T-helper 17 cell (primary cell): Measurements from ENCODE around the gene OLIG2. TPM values are rescaled to one million over a fixed set of nuclear protein-coding genes. Genes with fewer than 3 reads are reported as not detected.

Experiments used
- ATAC-seq: fragments of 150-1000 bp; cut with Tn5 transposase; 2 replicates; pipeline ENCODE4 v1.10.0; 2021; ENCODE audit warnings: mild to moderate bottlenecking, moderate library complexity
- DNase-seq, 3 donors: peaks; one replicate each; pipeline versions ENCODE4 v3.0.0 to v3.0.0-alpha.2; 2020 to 2021
- H3K9me3 ChIP-seq: one replicate; pipeline ENCODE4 v1.7.0; 2013; ENCODE audit warnings: low read length, mild to moderate bottlenecking; ENCODE audit not compliant: control insufficient read depth, poor library complexity, severe bottlenecking
- H3K27ac Mint-ChIP-seq: one replicate; pipeline ENCODE4 v1.8.0; 2022; ENCODE audit warnings: mild to moderate bottlenecking, moderate library complexity, mixed read lengths
- H3K27me3 Mint-ChIP-seq: one replicate; pipeline ENCODE4 v1.8.0; 2022; ENCODE audit warnings: mixed read lengths
- H3K36me3 Mint-ChIP-seq: one replicate; pipeline ENCODE4 v1.8.0; 2022; ENCODE audit warnings: low read depth, mixed read lengths
- H3K4me1 Mint-ChIP-seq: one replicate; pipeline ENCODE4 v1.8.0; 2022; ENCODE audit warnings: mild to moderate bottlenecking, mixed read lengths
- H3K4me3 Mint-ChIP-seq: one replicate; pipeline ENCODE4 v1.8.0; 2022; ENCODE audit warnings: mild to moderate bottlenecking, moderate library complexity, mixed read lengths
- total RNA-seq, 4 donors: library from RNA in 2 of 4; stranded (reverse) in 2 of 4; gene quantifications; one replicate each; pipeline ENCODE4 v1.2.3 and lab custom pipeline; 2022 to 2026

OLIG2 gene
- total RNA-seq, 2 donors from 2014 or later: not detected

DNA sequence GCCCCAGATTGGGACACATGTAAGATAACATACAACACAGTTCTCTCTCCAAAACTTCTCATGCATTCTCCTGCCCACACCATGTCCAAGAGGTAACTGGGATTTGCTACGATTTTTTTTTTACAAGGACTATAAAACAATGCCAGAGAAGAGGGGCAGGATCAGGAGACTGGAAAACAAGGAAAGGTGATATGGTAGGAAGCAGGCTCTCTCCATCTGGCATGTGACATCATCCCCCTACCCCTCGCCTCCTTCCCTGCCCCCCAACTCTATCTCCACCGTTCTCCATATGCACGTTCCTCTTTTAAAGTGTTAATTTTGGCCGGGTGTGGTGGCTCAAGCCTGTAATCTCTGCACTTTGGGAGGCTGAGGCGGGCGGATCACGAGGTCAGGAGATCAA lies 20.7 kb downstream of the OLIG2 start:
- H3K27ac Mint-ChIP-seq: no peak overlapping the region
- H3K27me3 Mint-ChIP-seq: peaks cover 75% of the 10 kb centered on the region
- H3K4me1 Mint-ChIP-seq: no peaks in the 10 kb centered on the region
- ATAC-seq: no peak
- peaks cover 4% of the 10 kb centered on the region for H3K36me3 Mint-ChIP-seq
- H3K4me3 Mint-ChIP-seq: no peak overlapping the region
- DNase-seq: no peak
- H3K9me3 ChIP-seq: no peaks in the 10 kb centered on the region

DNA sequence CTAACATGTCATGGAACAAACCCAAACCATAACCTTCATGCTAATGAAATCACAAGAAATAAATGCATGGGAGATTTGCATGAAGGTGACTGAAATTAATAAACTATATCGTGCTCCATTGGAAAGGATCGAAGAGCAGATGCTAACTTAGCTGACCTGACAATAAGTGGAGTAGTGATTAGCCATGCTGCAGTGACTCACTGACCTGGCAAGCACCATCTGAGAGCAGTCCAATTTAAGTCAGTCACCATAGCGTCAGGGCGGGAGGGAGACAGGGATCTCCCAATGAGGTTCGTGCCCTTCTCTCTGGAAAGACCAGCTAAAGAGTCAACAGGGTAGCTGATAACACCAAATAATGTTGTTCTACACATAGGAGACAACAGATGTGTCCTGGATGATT lies 21.5 kb downstream of the OLIG2 start:
- H3K36me3 Mint-ChIP-seq: peaks cover 4% of the 10 kb centered on the region
- H3K4me3 Mint-ChIP-seq: no peak overlapping the region
- no peak for ATAC-seq
- no peaks in the 10 kb centered on the region for H3K9me3 ChIP-seq
- H3K27ac Mint-ChIP-seq: no peak overlapping the region
- peaks cover 72% of the 10 kb centered on the region for H3K27me3 Mint-ChIP-seq
- no peak for DNase-seq
- no peaks in the 10 kb centered on the region for H3K4me1 Mint-ChIP-seq

DNA sequence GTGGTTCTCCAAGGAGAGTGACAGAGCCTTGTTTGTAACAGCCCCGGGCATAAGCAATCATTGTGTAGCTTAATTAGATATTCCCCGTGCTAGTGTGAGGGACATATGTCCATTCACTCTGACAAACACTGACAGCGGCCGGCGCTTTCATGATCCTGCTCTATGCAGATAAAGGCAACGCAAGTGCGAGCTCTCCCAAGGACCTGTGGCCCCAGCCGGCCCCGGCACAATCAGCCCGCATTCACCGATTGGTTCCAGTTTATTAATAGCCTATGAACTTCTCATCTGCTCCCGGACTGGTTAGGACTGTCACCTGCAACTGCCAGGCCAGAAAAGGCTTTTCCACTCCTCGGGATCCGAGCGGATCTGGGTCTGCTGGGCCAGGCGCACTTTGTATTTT lies 26.2 kb downstream of the OLIG2 start:
- DNase-seq (no peak), ATAC-seq (no peak)
- H3K9me3 ChIP-seq: no peaks in the 10 kb centered on the region
- H3K4me3 Mint-ChIP-seq: no peak overlapping the region
- H3K27ac Mint-ChIP-seq: no peak overlapping the region
- H3K36me3 Mint-ChIP-seq: peaks cover 2% of the 10 kb centered on the region
- H3K4me1 Mint-ChIP-seq: no peaks in the 10 kb centered on the region
- H3K27me3 Mint-ChIP-seq: peaks cover 55% of the 10 kb centered on the region

DNA sequence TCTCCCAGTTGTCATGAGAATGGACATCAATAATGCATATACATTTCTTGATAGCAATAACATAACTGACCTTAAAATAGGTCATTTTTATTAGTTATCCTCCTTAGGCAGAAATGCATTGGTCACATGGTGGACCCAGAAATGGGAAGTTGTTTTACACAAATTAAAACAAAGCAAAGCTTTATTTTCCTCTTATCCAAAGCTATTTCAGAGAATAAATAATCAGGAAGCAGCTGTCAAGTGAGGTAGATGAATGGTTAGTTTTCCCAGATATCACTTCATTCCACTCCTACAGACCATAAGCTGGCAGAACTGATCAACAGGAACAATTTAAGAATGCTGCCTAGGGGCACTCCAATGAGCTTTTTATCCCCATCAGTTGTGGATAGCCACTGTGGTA lies 28.2 kb downstream of the OLIG2 start:
- H3K9me3 ChIP-seq: no peaks in the 10 kb centered on the region
- Mint-ChIP-seq H3K27ac (no peak overlapping the region), H3K27me3 (peaks cover 40% of the 10 kb centered on the region), H3K4me1 (peaks cover 2% of the 10 kb centered on the region), H3K4me3 (no peak overlapping the region), H3K36me3 (no peaks in the 10 kb centered on the region)
- DNase-seq: no peak
- ATAC-seq: no peak

DNA sequence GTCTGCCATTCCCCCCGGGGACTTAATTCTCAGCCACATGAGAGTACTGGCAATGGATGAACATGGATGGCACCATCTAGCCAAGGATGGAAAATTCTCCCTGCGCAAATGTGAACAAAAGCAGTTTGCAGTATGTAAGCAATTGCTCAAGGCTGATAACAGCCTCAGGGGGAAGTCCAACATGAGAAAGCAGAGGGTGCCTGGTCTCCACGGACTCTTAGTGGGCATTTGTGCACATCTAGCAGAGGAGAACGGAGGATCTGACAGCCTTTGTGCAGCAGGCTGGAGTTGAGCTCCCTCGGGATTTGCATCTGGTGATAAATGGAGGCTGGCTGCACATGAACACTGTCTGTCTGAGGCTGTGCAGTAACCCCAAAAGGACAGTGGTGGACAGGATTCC lies 30.3 kb downstream of the OLIG2 start:
- no peak for DNase-seq
- no peaks in the 10 kb centered on the region for H3K36me3 Mint-ChIP-seq
- no peaks in the 10 kb centered on the region for H3K9me3 ChIP-seq
- peak overlapping the region; percentile 45 for H3K27ac Mint-ChIP-seq
- ATAC-seq: no peak
- no peak overlapping the region for H3K4me3 Mint-ChIP-seq
- H3K27me3 Mint-ChIP-seq: peaks cover 41% of the 10 kb centered on the region
- peaks cover 8% of the 10 kb centered on the region for H3K4me1 Mint-ChIP-seq

DNA sequence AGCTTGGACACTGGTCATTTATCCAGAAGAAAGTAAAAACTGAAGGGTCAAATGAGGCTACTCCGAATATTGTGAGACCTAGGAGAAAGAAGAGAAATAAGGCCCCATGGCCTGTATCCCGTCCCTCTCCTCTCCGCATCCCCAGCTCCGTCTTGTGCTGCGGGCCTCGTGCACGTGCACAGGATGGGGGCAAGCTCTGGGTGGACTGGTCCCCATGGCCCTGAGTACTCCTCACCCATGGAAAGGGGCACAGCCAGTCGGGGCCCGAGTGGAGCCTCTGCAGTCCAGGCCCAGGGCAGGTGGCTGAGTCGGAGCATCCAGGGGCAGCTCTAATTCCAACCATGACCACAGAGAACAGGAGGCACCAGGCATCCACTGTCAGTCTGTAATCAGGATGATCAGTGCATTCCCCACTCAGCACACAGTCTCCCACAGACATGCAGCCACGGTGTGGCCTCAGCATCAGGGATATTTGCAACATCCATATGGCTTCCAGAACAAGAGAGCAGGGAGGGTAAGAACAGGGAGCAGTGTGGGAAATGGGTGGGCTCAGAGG lies 31.7 kb downstream of the OLIG2 start:
- no peak for DNase-seq
- H3K4me3 Mint-ChIP-seq: no peak overlapping the region
- H3K9me3 ChIP-seq: no peaks in the 10 kb centered on the region
- peaks cover 8% of the 10 kb centered on the region for H3K4me1 Mint-ChIP-seq
- H3K27me3 Mint-ChIP-seq: peaks cover 51% of the 10 kb centered on the region
- H3K36me3 Mint-ChIP-seq: no peaks in the 10 kb centered on the region
- no peak for ATAC-seq
- no peak overlapping the region for H3K27ac Mint-ChIP-seq

DNA sequence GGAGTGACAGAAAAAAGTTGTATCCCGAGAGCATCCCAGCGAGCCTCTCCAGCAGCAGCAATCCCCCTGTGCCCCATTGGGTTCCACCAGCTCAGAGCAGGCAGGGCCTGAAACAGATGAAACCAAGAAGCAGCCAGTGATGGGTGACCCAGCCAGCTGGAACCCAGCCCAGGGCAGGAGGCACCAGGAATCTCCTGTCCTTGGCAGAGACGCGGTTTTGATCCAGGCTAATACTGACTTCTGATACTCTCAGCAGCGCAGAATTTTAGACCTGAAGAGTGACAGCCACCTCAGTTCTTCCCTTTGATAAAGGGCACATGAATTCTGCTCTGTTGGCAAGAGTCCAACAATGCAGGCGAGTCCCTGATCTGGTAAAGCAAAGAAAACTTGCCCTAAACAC lies 32.8 kb downstream of the OLIG2 start:
- no peak for ATAC-seq
- Mint-ChIP-seq H3K27ac (no peak overlapping the region), H3K36me3 (peaks cover 2% of the 10 kb centered on the region), H3K4me1 (peaks cover 8% of the 10 kb centered on the region), H3K27me3 (peaks cover 51% of the 10 kb centered on the region), H3K4me3 (no peak overlapping the region)
- no peak for DNase-seq
- no peaks in the 10 kb centered on the region for H3K9me3 ChIP-seq

DNA sequence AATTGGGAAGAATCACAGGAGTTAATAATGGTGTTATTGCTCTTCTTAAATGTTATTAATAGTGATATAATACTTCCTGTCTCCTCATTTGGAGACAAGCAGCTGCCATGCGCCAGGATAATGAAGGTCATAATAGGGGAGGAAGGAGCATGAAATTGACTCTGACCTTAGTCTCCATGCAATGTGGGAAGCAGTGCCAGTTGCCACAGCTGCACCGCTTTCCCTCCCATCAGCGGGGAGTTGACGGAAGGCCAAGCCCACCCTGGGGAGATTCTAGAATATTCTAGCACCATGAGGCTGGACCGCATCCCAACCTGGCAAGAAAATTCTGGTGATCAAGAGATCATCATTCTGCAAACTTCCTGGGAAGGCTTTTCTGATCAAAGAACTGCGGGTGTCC lies 33.2 kb downstream of the OLIG2 start:
- DNase-seq (no peak), ATAC-seq (no peak)
- peaks cover 54% of the 10 kb centered on the region for H3K27me3 Mint-ChIP-seq
- peaks cover 2% of the 10 kb centered on the region for H3K36me3 Mint-ChIP-seq
- H3K27ac Mint-ChIP-seq: no peak overlapping the region
- no peaks in the 10 kb centered on the region for H3K9me3 ChIP-seq
- no peak overlapping the region for H3K4me3 Mint-ChIP-seq
- peaks cover 8% of the 10 kb centered on the region for H3K4me1 Mint-ChIP-seq

DNA sequence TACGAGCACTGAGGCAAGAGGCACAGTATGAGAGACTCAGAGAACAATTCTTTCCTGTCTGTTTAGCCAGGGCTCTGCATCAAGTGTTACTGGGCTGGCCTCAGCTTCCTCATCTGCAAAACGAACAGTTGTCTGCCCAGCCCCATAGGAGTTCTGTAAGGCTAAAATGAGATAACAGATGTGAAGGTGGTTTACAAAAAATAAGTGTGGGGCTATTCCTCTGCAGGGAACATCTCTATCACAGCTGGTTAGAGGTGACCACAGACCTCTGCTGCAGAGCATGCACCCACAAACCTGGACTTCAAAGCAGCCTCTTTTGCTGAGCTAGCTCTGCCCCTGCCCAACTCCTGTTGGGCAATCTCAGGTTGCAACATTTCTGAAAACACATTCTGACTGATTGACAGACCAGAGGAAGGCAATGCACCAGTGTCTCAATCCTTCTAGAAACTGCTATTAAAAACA lies 33.7 kb downstream of the OLIG2 start:
- H3K9me3 ChIP-seq: no peaks in the 10 kb centered on the region
- Mint-ChIP-seq H3K4me1 (peaks cover 8% of the 10 kb centered on the region), H3K36me3 (peaks cover 2% of the 10 kb centered on the region), H3K27me3 (peaks cover 52% of the 10 kb centered on the region), H3K4me3 (no peak overlapping the region), H3K27ac (no peak overlapping the region)
- ATAC-seq (peak; percentile 27), DNase-seq (no peak)

DNA sequence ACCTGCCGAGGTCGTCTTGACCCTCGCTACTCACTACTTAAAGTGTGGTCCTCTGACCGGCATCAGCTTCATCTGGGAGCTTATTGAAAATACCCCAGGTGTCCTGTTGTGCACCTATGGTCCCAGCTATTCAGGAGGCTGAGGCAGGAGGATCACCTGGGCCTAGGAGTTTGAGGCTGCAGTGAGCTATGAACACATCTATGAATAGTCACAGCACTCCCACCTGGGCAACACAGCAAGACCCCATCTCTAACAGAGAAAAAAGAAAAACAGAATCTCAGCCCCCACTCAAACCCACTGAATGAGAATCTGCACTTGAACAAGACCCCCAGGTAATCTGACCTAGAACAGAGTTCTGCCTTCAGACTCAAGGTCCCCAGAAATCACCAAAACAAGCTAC lies 35.5 kb downstream of the OLIG2 start:
- DNase-seq (no peak), ATAC-seq (no peak)
- H3K4me1 Mint-ChIP-seq: peaks cover 8% of the 10 kb centered on the region
- H3K27ac Mint-ChIP-seq: no peak overlapping the region
- H3K27me3 Mint-ChIP-seq: peaks cover 59% of the 10 kb centered on the region
- H3K4me3 Mint-ChIP-seq: no peak overlapping the region
- H3K9me3 ChIP-seq: no peaks in the 10 kb centered on the region
- H3K36me3 Mint-ChIP-seq: peaks cover 6% of the 10 kb centered on the region

DNA sequence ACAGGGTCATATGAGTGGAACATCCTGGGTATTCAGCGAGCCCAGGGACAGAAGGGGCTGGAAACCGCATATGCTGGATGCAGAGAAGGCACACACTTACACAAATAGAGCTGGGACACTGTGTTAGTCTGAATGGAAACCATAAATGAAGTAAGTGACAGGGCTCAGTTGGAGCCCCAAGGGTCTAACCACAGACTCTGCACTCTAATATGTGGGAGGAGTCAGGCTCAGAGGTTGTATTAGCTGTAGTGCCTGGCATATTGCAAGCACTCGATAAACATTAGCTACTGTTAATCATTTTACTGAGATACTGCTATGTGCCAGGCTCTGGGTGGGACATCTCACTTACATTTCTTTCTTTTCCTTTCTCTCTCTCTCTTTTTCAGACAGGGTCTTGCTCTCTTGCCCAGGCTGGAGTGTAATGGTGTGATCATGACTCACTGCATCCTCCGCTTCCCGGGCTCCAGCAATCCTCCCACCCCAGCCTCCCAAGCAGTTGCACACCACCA lies 37.7 kb downstream of the OLIG2 start:
- peaks cover 7% of the 10 kb centered on the region for H3K36me3 Mint-ChIP-seq
- no peak overlapping the region for H3K27ac Mint-ChIP-seq
- H3K9me3 ChIP-seq: no peaks in the 10 kb centered on the region
- H3K27me3 Mint-ChIP-seq: peaks cover 77% of the 10 kb centered on the region
- no peak for ATAC-seq
- H3K4me1 Mint-ChIP-seq: peaks cover 6% of the 10 kb centered on the region
- DNase-seq: no peak
- no peak overlapping the region for H3K4me3 Mint-ChIP-seq

DNA sequence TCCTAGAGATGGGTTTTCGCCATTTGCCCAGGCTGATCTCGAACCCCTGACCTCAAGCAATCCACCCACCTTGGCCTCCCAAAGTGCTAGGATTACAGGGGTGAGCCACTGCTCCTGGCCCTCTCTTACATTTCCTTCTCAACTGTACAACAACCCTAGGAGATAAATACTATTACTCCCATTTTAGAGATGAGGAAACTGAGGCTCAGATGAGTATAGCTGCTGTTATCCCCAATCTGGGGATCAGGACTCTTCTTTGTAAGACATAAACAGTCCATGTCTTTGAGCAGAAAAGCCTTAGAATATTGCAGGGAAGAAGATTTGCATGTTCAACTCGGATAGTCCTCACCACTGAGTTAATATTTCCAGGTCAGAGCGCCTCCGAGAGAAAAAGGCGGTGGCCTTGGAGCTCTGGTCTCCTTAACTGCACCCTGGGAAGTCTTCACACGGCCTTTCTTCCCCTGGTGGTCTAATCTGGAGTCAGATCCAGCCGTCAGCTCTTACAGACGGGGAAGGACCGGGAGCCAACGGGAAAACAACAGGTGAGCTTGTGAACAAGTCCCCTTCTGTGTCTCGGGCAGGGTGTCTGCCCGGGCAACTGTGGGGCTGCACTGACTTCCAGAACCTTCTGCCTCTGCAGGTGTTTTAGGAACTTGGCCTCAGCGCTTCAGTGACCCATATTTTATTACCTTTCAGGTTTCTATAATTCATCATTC lies 38.3 kb downstream of the OLIG2 start:
- H3K27me3 Mint-ChIP-seq: peaks cover 83% of the 10 kb centered on the region
- DNase-seq (no peak), ATAC-seq (no peak)
- H3K27ac Mint-ChIP-seq: no peak overlapping the region
- no peak overlapping the region for H3K4me3 Mint-ChIP-seq
- peaks cover 9% of the 10 kb centered on the region for H3K36me3 Mint-ChIP-seq
- H3K4me1 Mint-ChIP-seq: peaks cover 6% of the 10 kb centered on the region
- no peaks in the 10 kb centered on the region for H3K9me3 ChIP-seq

DNA sequence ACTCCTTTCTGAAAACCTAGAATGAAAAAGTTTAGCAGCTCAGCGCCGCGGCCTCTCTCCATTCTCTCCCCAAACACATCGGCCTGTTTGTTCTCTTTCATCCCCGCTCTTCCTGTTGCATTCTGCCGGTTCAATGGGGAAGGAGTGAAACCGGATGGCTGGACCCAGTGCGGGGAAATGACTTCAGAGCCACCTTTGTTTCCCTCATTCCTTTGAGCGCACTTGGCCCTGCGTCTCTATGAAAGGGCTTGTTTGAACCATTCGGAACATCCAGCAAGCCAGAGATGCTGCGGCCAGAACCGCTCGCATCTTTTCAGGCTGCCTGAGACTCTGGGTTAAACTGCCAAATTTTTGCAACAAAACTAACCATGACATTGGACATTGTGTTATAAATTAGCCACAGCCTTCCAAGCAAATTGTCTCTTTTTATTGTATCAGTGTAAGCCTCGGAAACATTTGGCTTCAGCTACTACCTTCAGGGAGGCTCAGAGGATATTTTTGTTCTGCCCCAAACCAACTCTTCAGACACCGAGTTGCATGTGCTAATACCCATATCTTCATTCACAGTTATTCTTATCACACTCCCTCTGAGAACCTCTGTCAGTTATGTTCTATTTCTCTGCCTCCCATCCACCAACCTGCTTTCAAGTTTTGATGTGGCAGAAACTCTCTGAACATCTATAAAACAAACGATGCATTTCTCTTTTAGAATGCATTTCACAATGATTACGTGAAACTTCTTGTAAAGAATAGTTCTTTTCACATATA lies 39.1 kb downstream of the OLIG2 start:
- Mint-ChIP-seq H3K27me3 (peaks cover 87% of the 10 kb centered on the region), H3K27ac (no peak overlapping the region), H3K4me3 (no peak overlapping the region), H3K36me3 (peaks cover 9% of the 10 kb centered on the region), H3K4me1 (peaks cover 3% of the 10 kb centered on the region)
- H3K9me3 ChIP-seq: no peaks in the 10 kb centered on the region
- ATAC-seq (no peak), DNase-seq (no peak)
